ENCODE data around the gene FER. TPM values are rescaled to one million over a fixed set of nuclear protein-coding genes. Genes with fewer than 3 reads are reported as not detected.
"Not testable (repeated sequence)": the region's sequence is repeated elsewhere in the genome, so short reads cannot be mapped to it uniquely, and the experiment has no call there.

The FER gene
- total RNA-seq, 4 donors from 2014 or later = 16.1 to 25.7 (median 19.1) TPM

- no peak for TF ChIP-seq POLR2A (IDR thresholded peaks at IDR 0.05)
- no peak for TF ChIP-seq CTCF (IDR thresholded peaks at IDR 0.05)
- WGBS, 2 donors = 100% methylated on average over 1 of the region's 1 CpG
- DNase-seq (ENCODE audit: low spot score in 2 of 2) = no peak
- no peak overlapping the region for H3K4me3 ChIP-seq (ENCODE audit: low read depth, poor library complexity, severe bottlenecking)
- intact Hi-C loops (cut with DNase I; ENCODE audit: low total_unique reads) = no loop called here
Measured at GRCh38 chr5:108974594-108974993, 226.9 kb downstream of the FER start.

DNA sequence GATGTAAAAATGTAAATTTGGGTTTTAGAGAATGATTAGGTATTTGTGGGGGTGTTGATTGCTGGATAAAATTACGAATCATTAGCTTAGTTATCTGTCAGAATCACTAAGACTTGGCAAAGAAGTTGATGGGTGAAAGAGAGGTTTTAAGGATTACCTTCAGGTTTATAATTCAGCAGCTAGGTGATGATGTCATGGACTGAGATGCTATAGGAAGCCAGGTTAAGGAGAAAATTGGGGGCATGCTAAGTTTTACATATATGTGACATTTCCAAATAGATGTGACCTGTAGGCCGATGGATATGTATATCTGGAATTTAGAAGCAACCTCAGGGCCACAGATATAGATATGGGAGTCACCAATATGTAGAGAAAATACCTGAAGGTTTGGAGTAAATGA is 228.0 kb downstream of the FER start:
- 91 to 93% methylated on average over 2 of the region's 2 CpGs for WGBS, 2 donors
- intact Hi-C loops (cut with DNase I; ENCODE audit: low total_unique reads) = no loop called here
- no peak overlapping the region for H3K4me3 ChIP-seq (ENCODE audit: low read depth, poor library complexity, severe bottlenecking)
- DNase-seq (ENCODE audit: low spot score in 2 of 2) = no peak
- TF ChIP-seq POLR2A (IDR thresholded peaks at IDR 0.05) (no peak), CTCF (IDR thresholded peaks at IDR 0.05) (no peak)

- 63 to 83% methylated on average over 4 of the region's 4 CpGs for WGBS, 2 donors
- no peak overlapping the region for H3K4me3 ChIP-seq (ENCODE audit: low read depth, poor library complexity, severe bottlenecking)
- TF ChIP-seq POLR2A (IDR thresholded peaks at IDR 0.05) (no peak), CTCF (IDR thresholded peaks at IDR 0.05) (no peak)
- intact Hi-C loops (cut with DNase I; ENCODE audit: low total_unique reads) = no loop called here
- DNase-seq (ENCODE audit: low spot score in 2 of 2) = no peak
Measured at GRCh38 chr5:108983461-108984092, 235.9 kb downstream of the FER start.

GRCh38 chr5:108989761-108990392 is 242.2 kb downstream of the FER start:
- no peak for DNase-seq (ENCODE audit: low spot score in 2 of 2)
- WGBS, 2 donors = 73 to 81% methylated on average over 1 of the region's 1 CpG
- no peak for TF ChIP-seq CTCF (IDR thresholded peaks at IDR 0.05)
- H3K4me3 ChIP-seq (ENCODE audit: low read depth, poor library complexity, severe bottlenecking) = no peak overlapping the region
- intact Hi-C loops (cut with DNase I; ENCODE audit: low total_unique reads) = no loop called here

DNA sequence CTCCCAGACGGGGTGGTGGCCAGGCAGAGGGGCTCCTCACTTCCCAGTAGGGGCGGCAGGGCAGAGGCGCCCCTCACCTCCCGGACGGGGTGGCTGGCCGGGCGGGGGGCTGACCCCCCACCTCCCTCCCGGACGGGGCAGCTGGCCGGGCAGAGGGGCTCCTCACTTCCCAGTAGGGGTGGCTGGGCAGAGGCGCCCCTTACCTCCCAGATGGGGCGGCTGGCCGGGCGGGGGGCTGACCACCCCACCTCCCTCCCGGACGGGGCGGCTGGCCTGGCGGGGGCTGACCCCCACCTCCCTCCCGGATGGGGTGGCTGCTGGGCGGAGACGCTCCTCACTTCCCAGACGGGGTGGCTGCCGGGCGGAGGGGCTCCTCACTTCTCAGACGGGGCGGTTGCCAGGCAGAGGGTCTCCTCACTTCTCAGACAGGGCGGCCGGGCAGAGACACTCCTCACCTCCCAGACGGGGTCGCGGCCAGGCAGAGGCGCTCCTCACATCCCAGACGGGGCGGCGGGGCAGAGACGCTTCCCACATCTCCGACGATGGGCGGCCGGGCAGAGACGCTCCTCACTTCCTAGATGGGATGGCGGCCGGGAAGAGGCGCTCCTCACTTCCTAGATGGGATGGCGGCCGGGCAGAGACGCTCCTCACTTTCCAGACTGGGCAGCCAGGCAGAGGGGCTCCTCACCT is 244.8 kb downstream of the FER start:
- WGBS, 2 donors = 95 to 97% methylated on average over 19 to 30 of the region's 47 CpGs
- H3K4me3 ChIP-seq (ENCODE audit: low read depth, poor library complexity, severe bottlenecking); DNase-seq (ENCODE audit: low spot score in 2 of 2); intact Hi-C loops (cut with DNase I; ENCODE audit: low total_unique reads): not testable (repeated sequence)

DNA sequence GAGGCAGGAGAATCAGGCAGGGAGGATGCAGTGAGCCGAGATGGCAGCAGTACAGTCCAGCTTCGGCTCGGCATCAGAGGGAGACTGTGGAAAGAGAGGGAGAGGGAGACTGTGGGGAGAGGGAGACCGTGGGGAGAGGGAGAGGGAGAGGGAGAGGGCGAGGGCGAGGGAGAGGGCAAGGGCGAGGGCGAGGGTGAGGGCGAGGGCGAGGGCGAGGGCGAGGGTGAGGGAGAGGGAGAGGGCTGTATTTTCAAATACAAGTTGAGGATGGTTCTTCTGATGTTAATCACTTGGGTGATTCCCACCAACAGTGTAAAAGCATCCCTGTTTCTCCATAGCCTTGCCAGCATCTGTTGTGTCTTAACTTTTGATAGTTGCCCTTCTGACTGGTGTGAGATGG is 245.7 kb downstream of the FER start:
- not testable (repeated sequence) for H3K4me3 ChIP-seq (ENCODE audit: low read depth, poor library complexity, severe bottlenecking); DNase-seq (ENCODE audit: low spot score in 2 of 2)
- 95 to 96% methylated on average over 9 to 12 of the region's 12 CpGs for WGBS, 2 donors

More for the DNA sequence above, 245.7 kb downstream of the FER start:
- intact Hi-C loops (cut with DNase I; ENCODE audit: low total_unique reads) = not testable (repeated sequence)
